ENCODE measurements around the gene EME1.
A peak's percentile ranks its signal among the peaks of the same experiment; 100 is the strongest.
"Not testable (repeated sequence)": the region's sequence is repeated elsewhere in the genome, so short reads cannot be mapped to it uniquely, and the experiment has no call there.

Gene EME1

DNA sequence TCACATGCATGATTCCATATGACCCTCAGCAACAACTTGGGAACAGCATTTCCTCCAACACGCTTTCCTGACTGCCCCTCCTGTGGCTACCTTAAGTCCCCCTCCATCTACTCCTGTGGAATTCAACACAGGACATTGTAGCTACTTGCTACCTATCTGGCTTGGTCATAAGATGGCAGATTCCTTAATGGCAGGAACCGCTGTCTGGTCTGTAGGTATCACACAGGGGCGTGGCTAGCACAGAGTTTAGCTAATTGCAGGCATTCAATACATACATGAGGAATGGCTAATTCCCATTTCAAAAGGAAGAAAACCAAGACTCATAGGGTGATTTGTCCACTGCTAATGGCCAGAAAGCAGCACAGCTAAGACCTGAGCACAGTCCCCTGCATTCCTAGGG lies 15.7 kb downstream of the EME1 start:
- H3K36me3 ChIP-seq = peaks cover 100% of the 10 kb centered on the region in 11 experiments
- H3K4me1 ChIP-seq = peaks cover 0 to 8% (median 0%) of the 10 kb centered on the region in 10 experiments; a peak in 1 of 20 replicates
- no peaks in the 10 kb centered on the region for H3K9me3 ChIP-seq (replicated peaks in 1 of 11)
- H3K27me3 ChIP-seq = no peaks in the 10 kb centered on the region
- no peak overlapping the region for H3K27ac ChIP-seq
- H3K4me3 ChIP-seq = no peak overlapping the region
- H4K20me1 ChIP-seq = peaks cover 21 to 100% (median 84%) of the 10 kb centered on the region in 11 experiments; a peak in 20 of 22 replicates
- H3K4me2 ChIP-seq = no peak overlapping the region
- H3K9ac ChIP-seq = no peak overlapping the region
- TF ChIP-seq Cebpa-rat (IDR thresholded peaks at IDR 0.05) = no peak

DNA sequence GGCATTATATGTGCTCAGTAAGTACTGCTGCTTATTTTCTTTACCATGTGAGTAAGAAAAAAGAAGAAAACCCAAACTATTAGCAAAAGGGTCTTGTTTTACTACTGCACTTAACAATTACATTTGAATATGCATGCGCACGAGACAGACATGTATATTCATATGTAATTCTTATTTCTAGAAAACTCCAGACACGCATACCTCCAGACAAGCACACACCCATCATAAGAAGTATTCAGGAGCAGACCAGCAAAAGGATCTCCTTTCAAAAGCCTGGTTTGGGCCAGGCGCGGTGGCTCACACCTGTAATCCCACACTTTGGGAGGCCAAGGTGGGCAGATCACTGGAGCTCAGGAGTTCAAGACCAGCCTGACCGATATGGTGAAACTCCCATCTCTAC lies 16.5 kb downstream of the EME1 start:
- H3K36me3 ChIP-seq = peaks cover 100% of the 10 kb centered on the region in 11 experiments

DNA sequence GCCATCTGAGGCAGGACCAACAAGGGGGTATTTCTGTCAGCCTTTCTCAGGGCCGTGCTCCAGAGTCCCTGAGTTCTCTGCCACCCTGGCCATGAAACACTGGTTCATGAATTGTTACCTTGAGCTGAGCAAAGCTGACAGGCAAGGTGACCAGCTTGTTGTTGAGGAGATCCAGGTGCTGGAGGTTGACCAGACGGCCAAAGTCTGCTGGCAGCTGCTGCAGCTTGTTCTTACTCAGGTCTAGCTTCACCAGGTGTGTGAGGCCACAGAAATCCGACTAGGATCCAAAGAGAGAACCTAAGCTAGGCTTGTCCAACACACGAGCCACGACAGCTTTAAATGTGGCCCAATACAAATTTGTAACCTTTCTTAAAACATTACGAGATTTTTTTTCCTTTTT lies 19.6 kb downstream of the EME1 start:
- TF ChIP-seq Cebpa-rat (IDR thresholded peaks at IDR 0.05) = no peak
- H3K4me3 ChIP-seq = no peak overlapping the region
- H4K20me1 ChIP-seq = peaks cover 47 to 96% (median 90%) of the 10 kb centered on the region in 11 experiments; a peak in 21 of 22 replicates
- no peak overlapping the region for H3K4me2 ChIP-seq
- no peaks in the 10 kb centered on the region for H3K9me3 ChIP-seq (replicated peaks in 1 of 11)
- no peak overlapping the region for H3K27ac ChIP-seq
- 0 out of 22 replicates have a peak overlapping the region, but pooled peaks of 1 of the 11 experiments have one; percentile 2 for H3K9ac ChIP-seq
- H3K27me3 ChIP-seq = no peaks in the 10 kb centered on the region
- peaks cover 19 to 32% (median 21%) of the 10 kb centered on the region in 10 experiments for H3K4me1 ChIP-seq
- H3K36me3 ChIP-seq = peaks cover 75 to 85% (median 83%) of the 10 kb centered on the region in 11 experiments

More for the DNA sequence above, 16.5 kb downstream of the EME1 start:
- Histone ChIP-seq H3K4me1 (peaks cover 0 to 10% (median under 1%) of the 10 kb centered on the region in 10 experiments; a peak in 7 of 20 replicates), H3K4me2 (no peak overlapping the region), H3K9ac (no peak overlapping the region), H4K20me1 (peaks cover 29 to 100% (median 92%) of the 10 kb centered on the region in 11 experiments; a peak in 21 of 22 replicates), H3K9me3 (replicated peaks in 1 of 11) (no peaks in the 10 kb centered on the region), H3K27me3 (no peaks in the 10 kb centered on the region), H3K4me3 (no peak overlapping the region), H3K27ac (no peak overlapping the region)
- TF ChIP-seq Cebpa-rat (IDR thresholded peaks at IDR 0.05) = no peak

GRCh38 chr17:50393700-50394099 lies 20.7 kb downstream of the EME1 start:
- H4K20me1 ChIP-seq = peaks cover 47 to 85% (median 80%) of the 10 kb centered on the region in 11 experiments; a peak in 21 of 22 replicates
- no peak overlapping the region for H3K9ac ChIP-seq
- peaks cover 19 to 34% (median 22%) of the 10 kb centered on the region in 10 experiments for H3K4me1 ChIP-seq
- no peak overlapping the region for H3K4me2 ChIP-seq
- H3K27me3 ChIP-seq = no peaks in the 10 kb centered on the region
- H3K4me3 ChIP-seq = no peak overlapping the region
- H3K36me3 ChIP-seq = peaks cover 65 to 74% (median 72%) of the 10 kb centered on the region in 11 experiments
- no peak overlapping the region for H3K27ac ChIP-seq
- no peak for TF ChIP-seq Cebpa-rat (IDR thresholded peaks at IDR 0.05)
- peaks cover 0 to 3% (median under 1%) of the 10 kb centered on the region in 11 experiments; a peak in 8 of 22 replicates for H3K9me3 ChIP-seq (replicated peaks in 1 of 11)

- Histone ChIP-seq H3K4me3 (peak overlapping the region in 6 of 10 experiments; percentile 86 to 98 (median 91); a peak in 8 of 20 replicates), H3K4me1 (peaks cover 19 to 34% (median 22%) of the 10 kb centered on the region in 10 experiments), H3K4me2 (peak overlapping the region; percentile 88 to 98 (median 96); a peak in 20 of 22 replicates), H4K20me1 (peaks cover 47 to 75% (median 70%) of the 10 kb centered on the region in 11 experiments; a peak in 21 of 22 replicates), H3K36me3 (peaks cover 54 to 64% (median 62%) of the 10 kb centered on the region in 11 experiments), H3K9me3 (replicated peaks in 1 of 11) (peaks cover 8 to 13% (median 10%) of the 10 kb centered on the region in 11 experiments; a peak in 18 of 22 replicates), H3K9ac (peak overlapping the region in 7 of 11 experiments; percentile 90 to 99 (median 94); a peak in 12 of 22 replicates), H3K27me3 (no peaks in the 10 kb centered on the region), H3K27ac (no peak overlapping the region)
- no peak for TF ChIP-seq Cebpa-rat (IDR thresholded peaks at IDR 0.05)
These were observed 21.7 kb downstream of the EME1 start for GRCh38 chr17:50394711-50395110.

GRCh38 chr17:50396261-50397110 lies 23.5 kb downstream of the EME1 start:
- Histone ChIP-seq H3K4me2 (peak overlapping the region; percentile 88 to 98 (median 96)), H3K36me3 (peaks cover 37 to 47% (median 44%) of the 10 kb centered on the region in 11 experiments), H3K27ac (peak overlapping the region; percentile 88 to 97 (median 93)), H3K27me3 (no peaks in the 10 kb centered on the region), H3K9me3 (replicated peaks in 1 of 11) (peaks cover 9 to 19% (median 18%) of the 10 kb centered on the region in 11 experiments; a peak in 18 of 22 replicates), H3K9ac (peak overlapping the region; percentile 90 to 99 (median 95)), H4K20me1 (peaks cover 46 to 57% (median 53%) of the 10 kb centered on the region in 11 experiments; a peak in 21 of 22 replicates), H3K4me3 (peak overlapping the region; percentile 82 to 98 (median 91)), H3K4me1 (peaks cover 19 to 33% (median 22%) of the 10 kb centered on the region in 10 experiments)
- TF ChIP-seq Cebpa-rat (IDR thresholded peaks at IDR 0.05) = no peak

DNA sequence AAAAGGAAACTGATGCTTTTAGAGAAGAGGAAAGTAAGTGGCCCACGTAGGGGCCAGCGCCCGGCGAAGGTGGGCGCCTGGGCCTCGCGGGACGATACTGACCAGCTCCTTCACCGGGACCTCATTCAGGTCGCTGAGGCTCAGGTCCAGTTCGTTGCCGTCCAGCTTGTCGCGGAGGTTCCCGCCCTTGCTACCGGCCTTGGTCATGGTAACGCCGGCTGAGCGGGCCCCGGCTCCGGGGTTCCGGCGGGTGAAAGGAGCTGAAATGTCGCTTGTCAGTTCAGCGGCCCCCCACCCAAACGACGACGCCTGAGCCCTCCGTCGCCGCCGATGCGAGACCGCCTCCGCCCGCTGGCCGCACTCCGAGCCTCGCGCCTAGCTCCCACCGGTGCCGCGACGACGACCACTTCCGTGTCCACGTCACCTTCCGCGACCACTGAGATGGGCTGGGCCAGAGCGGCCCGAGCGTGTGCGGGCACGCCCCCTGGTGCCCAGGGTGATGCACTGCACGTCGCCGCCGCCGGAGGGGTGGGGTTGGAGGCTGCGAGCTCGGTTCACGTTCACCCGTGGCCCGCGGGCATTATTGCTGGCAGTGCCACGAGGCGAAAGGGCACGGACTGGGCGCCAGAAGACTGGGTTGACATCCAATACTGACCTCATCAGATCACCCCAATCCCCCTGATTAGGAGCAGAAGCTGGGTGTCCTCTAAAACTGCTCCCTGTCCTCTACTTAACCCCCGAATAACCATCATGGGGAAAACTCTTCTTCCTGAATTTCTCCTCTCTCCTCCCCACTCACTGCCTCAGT lies 24.3 kb downstream of the EME1 start, which contains the start of gene LRRC59:
LRRC59 (minus strand) TSS at position 413 of the 808 bp plus-strand sequence; CDS start at position 207, 206 bp downstream.
- H3K27me3 ChIP-seq = no peaks in the 10 kb centered on the region
- H3K4me1 ChIP-seq = peaks cover 19 to 26% (median 22%) of the 10 kb centered on the region in 10 experiments
- peak within 1 kb of the TSS; percentile 90 to 99 (median 95) for H3K9ac ChIP-seq
- TF ChIP-seq Cebpa-rat (IDR thresholded peaks at IDR 0.05) = no peak
- H3K27ac ChIP-seq = peak within 1 kb of the TSS; percentile 88 to 97 (median 93)
- H3K4me2 ChIP-seq = peak within 1 kb of the TSS; percentile 88 to 98 (median 96)
- peaks cover 28 to 38% (median 36%) of the 10 kb centered on the region in 11 experiments for H3K36me3 ChIP-seq
- peaks cover 9 to 19% (median 18%) of the 10 kb centered on the region in 11 experiments; a peak in 18 of 22 replicates for H3K9me3 ChIP-seq (replicated peaks in 1 of 11)
- peak within 1 kb of the TSS; percentile 82 to 98 (median 91) for H3K4me3 ChIP-seq
- H4K20me1 ChIP-seq = peaks cover 43 to 49% (median 44%) of the 10 kb centered on the region in 11 experiments; a peak in 21 of 22 replicates

- peak overlapping the region in 8 of 10 experiments; percentile 82 to 96 (median 91); a peak in 11 of 20 replicates for H3K4me3 ChIP-seq
- H4K20me1 ChIP-seq = peaks cover 37 to 43% (median 38%) of the 10 kb centered on the region in 11 experiments; a peak in 21 of 22 replicates
- peaks cover 9 to 19% (median 18%) of the 10 kb centered on the region in 11 experiments; a peak in 18 of 22 replicates for H3K9me3 ChIP-seq (replicated peaks in 1 of 11)
- TF ChIP-seq Cebpa-rat (IDR thresholded peaks at IDR 0.05) = no peak
- H3K27me3 ChIP-seq = no peaks in the 10 kb centered on the region
- peak overlapping the region in 6 of 11 experiments; percentile 89 to 96 (median 94); a peak in 6 of 22 replicates for H3K27ac ChIP-seq
- H3K9ac ChIP-seq = peak overlapping the region; percentile 90 to 99 (median 95); a peak in 14 of 22 replicates
- peaks cover 23 to 32% (median 30%) of the 10 kb centered on the region in 11 experiments for H3K36me3 ChIP-seq
- peak overlapping the region; percentile 80 to 98 (median 95) for H3K4me2 ChIP-seq
- H3K4me1 ChIP-seq = peaks cover 19 to 26% (median 22%) of the 10 kb centered on the region in 10 experiments
These were observed 24.9 kb downstream of the EME1 start for GRCh38 chr17:50397919-50398285.

DNA sequence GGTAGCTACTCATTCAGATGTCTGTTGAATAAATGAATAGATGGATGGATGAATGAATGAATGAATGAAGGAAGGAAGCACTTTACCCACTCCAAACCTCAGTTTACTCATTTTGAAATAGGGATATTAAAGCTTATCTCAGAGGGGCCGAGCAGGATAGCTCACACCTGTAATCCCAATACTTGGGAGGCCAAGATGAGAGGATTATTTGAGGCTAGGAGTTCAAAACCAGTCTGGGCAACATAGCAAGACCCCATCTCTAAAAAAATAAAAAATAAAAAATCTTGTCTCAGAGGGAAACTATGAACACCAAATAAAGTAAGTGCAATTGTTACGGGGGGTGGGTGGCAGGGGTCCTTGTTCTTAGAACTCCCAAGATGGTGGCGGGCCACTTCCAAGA lies 25.6 kb downstream of the EME1 start:
- not testable (repeated sequence) for H3K27me3 ChIP-seq, H3K27ac ChIP-seq, H3K4me2 ChIP-seq, H3K9ac ChIP-seq, H3K4me3 ChIP-seq
- Histone ChIP-seq H3K4me1 (peaks cover 19 to 26% (median 22%) of the 10 kb centered on the region in 10 experiments), H3K36me3 (peaks cover 15 to 25% (median 23%) of the 10 kb centered on the region in 11 experiments), H4K20me1 (peaks cover 29 to 35% (median 32%) of the 10 kb centered on the region in 11 experiments; a peak in 21 of 22 replicates), H3K9me3 (replicated peaks in 1 of 11) (peaks cover 9 to 19% (median 18%) of the 10 kb centered on the region in 11 experiments; a peak in 18 of 22 replicates)

DNA sequence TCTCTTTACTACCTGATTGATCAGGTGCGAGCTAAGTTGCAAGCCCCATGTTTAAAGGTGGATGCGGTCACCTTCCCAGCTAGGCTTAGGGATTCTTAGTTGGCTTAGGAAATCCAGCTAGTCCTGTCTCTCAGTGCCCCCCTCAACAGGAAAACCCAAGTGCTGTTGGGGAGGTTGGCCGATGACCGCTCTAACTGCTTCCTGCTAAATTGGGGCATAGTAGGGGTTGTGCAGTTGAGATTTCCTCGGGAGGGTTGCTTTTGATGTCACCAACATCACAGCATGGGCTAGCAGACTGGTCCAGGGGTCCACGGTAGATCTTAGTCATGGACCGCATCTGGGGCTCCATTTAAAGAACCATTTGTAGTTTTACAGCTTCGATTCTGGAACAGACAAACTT lies 26.6 kb downstream of the EME1 start:
- H3K4me2 ChIP-seq, H3K27ac ChIP-seq, H3K27me3 ChIP-seq, H3K4me3 ChIP-seq, H3K9ac ChIP-seq: not testable (repeated sequence)
- Histone ChIP-seq H4K20me1 (peaks cover 20 to 26% (median 23%) of the 10 kb centered on the region in 11 experiments; a peak in 21 of 22 replicates), H3K36me3 (peaks cover 6 to 16% (median 13%) of the 10 kb centered on the region in 11 experiments), H3K4me1 (peaks cover 19 to 24% (median 21%) of the 10 kb centered on the region in 10 experiments), H3K9me3 (replicated peaks in 1 of 11) (peaks cover 9 to 19% (median 18%) of the 10 kb centered on the region in 11 experiments; a peak in 18 of 22 replicates)

- H3K4me3 ChIP-seq; H3K27ac ChIP-seq; H3K27me3 ChIP-seq; H3K9ac ChIP-seq; H3K9me3 ChIP-seq (replicated peaks in 1 of 11); H3K4me1 ChIP-seq; H3K36me3 ChIP-seq; H4K20me1 ChIP-seq; H3K4me2 ChIP-seq: not testable (repeated sequence)
These were observed 32.3 kb downstream of the EME1 start for GRCh38 chr17:50405351-50405750.
